K562 (cell line): Measurements from ENCODE around the gene TCF4.

Experiments
- NONO ChIP-seq, 2 experiments: fragments of 200-400 bp in 1 of 2; fragments of 450-650 bp in 1 of 2; formaldehyde crosslinking in 1 of 2; IDR thresholded peaks; 2 replicates each; pipeline ENCODE4 v1.6.1; 2017; ENCODE audit warnings: low read depth in 2 of 2, mild to moderate bottlenecking in 2 of 2, moderate library complexity in 2 of 2, low read length in 1 of 2
- SMARCB1 ChIP-seq: IDR thresholded peaks from 2 replicates; pipeline ENCODE4 v1.6.1; 2011; ENCODE audit warnings: improper control_type of control experiment, low read depth; ENCODE audit not compliant: insufficient read length
- TARDBP ChIP-seq: fragments of 450-650 bp; IDR thresholded peaks from 2 replicates; pipeline ENCODE4 v1.6.1; 2016
- TCF7 ChIP-seq: sonication (generic); IDR thresholded peaks from 2 replicates; pipeline ENCODE4 v1.6.1; 2016; ENCODE audit warnings: antibody characterized with exemption, borderline replicate concordance
- ZBED1 ChIP-seq: IDR thresholded peaks from 2 replicates; pipeline ENCODE4 v1.6.1; 2014
- ZNF253 ChIP-seq: fragments of 250-450 bp; sonication (Bioruptor Pico); conservative IDR thresholded peaks from 2 replicates; pipeline ENCODE4 v1.6.1; 2021; ENCODE audit warnings: mild to moderate bottlenecking
- ZNF695 ChIP-seq: fragments of 450-650 bp; formaldehyde crosslinking; IDR thresholded peaks from 2 replicates; pipeline ENCODE4 v1.4.0; 2020; ENCODE audit warnings: mild to moderate bottlenecking, moderate library complexity

DNA sequence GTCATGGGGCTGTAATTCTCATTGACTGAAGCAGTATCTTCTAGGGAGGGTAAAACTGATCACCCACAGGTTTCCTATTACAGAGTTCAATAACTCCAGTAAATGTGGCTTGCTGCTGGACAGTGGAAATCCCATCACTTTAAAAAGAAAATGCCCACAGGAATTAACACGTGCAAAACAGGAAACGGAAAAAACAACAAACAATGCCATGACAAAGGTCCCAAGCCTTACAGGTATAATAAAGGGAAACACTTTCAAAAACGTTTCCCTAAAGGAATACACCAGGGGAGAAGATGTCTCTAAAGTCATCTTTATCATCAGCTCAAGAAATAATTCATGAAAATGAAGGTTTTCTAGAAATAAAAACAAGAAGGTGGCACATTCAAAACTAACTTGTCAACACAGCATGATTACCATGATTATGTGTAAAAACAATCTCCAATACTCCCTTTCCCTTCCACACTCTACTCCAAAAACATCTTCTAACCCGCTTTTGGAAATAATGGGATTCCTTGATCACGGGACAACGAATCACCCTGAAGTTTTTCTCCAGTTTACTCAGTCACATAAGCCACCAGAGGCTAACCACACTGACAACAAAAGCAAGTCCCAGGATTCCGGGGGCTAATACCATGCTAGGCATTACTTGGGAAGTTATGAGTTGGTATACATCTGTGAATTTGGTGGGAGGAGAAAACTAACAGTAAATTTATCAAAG is 167.9 kb downstream of the TCF4 start:
- TF ChIP-seq NONO (IDR thresholded peaks at IDR 0.05; ENCODE audit: low read depth in 2 of 2, low read length in 1 of 2) (no peak), TARDBP (no peak), ZNF253 (no peak), SMARCB1 (no peak), ZBED1 (no peak), TCF7 (no peak), ZNF695 (CRISPR knock-in tag) (no peak)
